ENCODE measurements around the gene TBPL1.

GRCh38 chr6:133964052-133964451 is 11.0 kb downstream of the TBPL1 start:
- TF ChIP-seq, protein P1, sequence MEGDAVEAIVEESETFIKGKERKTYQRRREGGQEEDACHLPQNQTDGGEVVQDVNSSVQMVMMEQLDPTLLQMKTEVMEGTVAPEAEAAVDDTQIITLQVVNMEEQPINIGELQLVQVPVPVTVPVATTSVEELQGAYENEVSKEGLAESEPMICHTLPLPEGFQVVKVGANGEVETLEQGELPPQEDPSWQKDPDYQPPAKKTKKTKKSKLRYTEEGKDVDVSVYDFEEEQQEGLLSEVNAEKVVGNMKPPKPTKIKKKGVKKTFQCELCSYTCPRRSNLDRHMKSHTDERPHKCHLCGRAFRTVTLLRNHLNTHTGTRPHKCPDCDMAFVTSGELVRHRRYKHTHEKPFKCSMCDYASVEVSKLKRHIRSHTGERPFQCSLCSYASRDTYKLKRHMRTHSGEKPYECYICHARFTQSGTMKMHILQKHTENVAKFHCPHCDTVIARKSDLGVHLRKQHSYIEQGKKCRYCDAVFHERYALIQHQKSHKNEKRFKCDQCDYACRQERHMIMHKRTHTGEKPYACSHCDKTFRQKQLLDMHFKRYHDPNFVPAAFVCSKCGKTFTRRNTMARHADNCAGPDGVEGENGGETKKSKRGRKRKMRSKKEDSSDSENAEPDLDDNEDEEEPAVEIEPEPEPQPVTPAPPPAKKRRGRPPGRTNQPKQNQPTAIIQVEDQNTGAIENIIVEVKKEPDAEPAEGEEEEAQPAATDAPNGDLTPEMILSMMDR (optimal IDR thresholded peaks at IDR 0.05 in 1 of 3, IDR thresholded peaks at IDR 0.05 in 1 of 3, conservative IDR thresholded peaks at IDR 0.05 in 1 of 3; ENCODE audit: extremely low read depth in 1 of 3, insufficient read depth in 2 of 3, low read length in 3 of 3) = no peak
- TF ChIP-seq EZH2 (IDR thresholded peaks at IDR 0.05; ENCODE audit: low read length) = no peak
